Measurements from ENCODE around the gene SLBP. TPM values are rescaled to one million over a fixed set of nuclear protein-coding genes. Genes with fewer than 3 reads are reported as not detected.
A peak's percentile ranks its signal among the peaks of the same experiment; 100 is the strongest.

SLBP gene
- total and polyA plus RNA-seq, 10 of the 15 experiments (the other 5 are each of a cell fraction or from before 2014, with no cell fraction given): 94.4 to 278 (median 158) TPM

DNA sequence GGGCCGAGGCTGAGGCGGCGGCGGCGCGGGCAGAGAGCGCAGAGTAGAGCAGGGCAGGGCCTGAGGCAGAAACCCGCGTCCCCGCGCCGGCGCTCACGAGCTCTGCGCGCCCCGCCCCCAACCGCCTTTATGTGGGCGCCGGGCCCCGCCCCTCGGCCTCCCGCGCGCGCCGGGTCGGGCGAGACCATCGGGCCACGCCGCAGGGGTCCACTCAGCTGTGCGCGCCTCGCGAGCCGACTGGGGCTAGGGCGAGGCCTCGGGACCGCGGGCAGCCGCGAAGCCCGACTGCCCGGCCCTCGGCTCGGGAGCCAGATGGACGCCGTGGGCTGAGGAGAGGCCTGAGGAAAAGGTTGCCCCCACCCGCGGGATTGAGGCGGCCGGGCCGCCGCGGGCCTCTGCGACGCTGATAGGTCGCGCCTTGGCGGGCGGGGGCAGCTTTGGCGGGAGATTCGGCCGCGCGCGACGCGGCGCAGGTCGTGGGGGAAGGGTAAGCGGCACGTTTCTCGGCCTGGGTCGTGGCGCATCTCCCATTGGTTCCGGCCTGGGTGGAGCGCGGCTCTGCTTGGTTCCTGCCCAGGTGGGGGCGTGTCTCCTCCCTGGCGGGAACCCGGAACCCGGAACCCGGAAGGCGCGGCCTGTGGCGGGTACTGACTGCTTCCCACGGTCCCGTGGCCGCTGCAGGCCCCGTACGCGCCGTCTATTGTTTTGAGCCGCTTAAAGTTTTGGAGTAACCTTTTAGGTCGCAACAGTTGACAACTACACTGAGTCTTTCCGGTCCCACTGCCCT lies at the start of gene SLBP (continued):
- TF ChIP-seq, protein P1, sequence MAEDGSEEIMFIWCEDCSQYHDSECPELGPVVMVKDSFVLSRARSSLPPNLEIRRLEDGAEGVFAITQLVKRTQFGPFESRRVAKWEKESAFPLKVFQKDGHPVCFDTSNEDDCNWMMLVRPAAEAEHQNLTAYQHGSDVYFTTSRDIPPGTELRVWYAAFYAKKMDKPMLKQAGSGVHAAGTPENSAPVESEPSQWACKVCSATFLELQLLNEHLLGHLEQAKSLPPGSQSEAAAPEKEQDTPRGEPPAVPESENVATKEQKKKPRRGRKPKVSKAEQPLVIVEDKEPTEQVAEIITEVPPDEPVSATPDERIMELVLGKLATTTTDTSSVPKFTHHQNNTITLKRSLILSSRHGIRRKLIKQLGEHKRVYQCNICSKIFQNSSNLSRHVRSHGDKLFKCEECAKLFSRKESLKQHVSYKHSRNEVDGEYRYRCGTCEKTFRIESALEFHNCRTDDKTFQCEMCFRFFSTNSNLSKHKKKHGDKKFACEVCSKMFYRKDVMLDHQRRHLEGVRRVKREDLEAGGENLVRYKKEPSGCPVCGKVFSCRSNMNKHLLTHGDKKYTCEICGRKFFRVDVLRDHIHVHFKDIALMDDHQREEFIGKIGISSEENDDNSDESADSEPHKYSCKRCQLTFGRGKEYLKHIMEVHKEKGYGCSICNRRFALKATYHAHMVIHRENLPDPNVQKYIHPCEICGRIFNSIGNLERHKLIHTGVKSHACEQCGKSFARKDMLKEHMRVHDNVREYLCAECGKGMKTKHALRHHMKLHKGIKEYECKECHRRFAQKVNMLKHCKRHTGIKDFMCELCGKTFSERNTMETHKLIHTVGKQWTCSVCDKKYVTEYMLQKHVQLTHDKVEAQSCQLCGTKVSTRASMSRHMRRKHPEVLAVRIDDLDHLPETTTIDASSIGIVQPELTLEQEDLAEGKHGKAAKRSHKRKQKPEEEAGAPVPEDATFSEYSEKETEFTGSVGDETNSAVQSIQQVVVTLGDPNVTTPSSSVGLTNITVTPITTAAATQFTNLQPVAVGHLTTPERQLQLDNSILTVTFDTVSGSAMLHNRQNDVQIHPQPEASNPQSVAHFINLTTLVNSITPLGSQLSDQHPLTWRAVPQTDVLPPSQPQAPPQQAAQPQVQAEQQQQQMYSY (CRISPR knock-in tag; IDR thresholded peaks at IDR 0.05): no peak
- TF ChIP-seq, protein P2, sequence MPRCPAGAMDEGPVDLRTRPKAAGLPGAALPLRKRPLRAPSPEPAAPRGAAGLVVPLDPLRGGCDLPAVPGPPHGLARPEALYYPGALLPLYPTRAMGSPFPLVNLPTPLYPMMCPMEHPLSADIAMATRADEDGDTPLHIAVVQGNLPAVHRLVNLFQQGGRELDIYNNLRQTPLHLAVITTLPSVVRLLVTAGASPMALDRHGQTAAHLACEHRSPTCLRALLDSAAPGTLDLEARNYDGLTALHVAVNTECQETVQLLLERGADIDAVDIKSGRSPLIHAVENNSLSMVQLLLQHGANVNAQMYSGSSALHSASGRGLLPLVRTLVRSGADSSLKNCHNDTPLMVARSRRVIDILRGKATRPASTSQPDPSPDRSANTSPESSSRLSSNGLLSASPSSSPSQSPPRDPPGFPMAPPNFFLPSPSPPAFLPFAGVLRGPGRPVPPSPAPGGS (IDR thresholded peaks at IDR 0.05; ENCODE audit: borderline replicate concordance, insufficient read depth, low read depth, low read length, poor library complexity, severe bottlenecking): peak; percentile 40
- TF ChIP-seq SUZ12 (IDR thresholded peaks at IDR 0.05; ENCODE audit: unreplicated experiment) (no peak), SMARCA5 (IDR thresholded peaks at IDR 0.05) (peak; percentile 88), ZZZ3 (IDR thresholded peaks at IDR 0.05; ENCODE audit: control insufficient read depth, insufficient read length, low read depth) (no peak), NR2C2 (IDR thresholded peaks at IDR 0.05; ENCODE audit: borderline replicate concordance, control insufficient read depth, insufficient read length, low read depth) (no peak), SP1 (IDR thresholded peaks at IDR 0.05; ENCODE audit: low read depth, low read length) (peak; percentile 91), NFYA (IDR thresholded peaks at IDR 0.05; ENCODE audit: borderline replicate concordance, low read depth, low read length) (no peak; the same call in 1 of the 2 replicates), NFYB (IDR thresholded peaks at IDR 0.05; ENCODE audit: insufficient read depth, low read depth, low read length) (peak; percentile 88), NRF1 (conservative IDR thresholded peaks at IDR 0.05; ENCODE audit: low read depth, low read length) (peak; percentile 17; the same call in 1 of the 2 replicates), CBFB (IDR thresholded peaks at IDR 0.05; ENCODE audit: low read depth) (peak; percentile 79; the same call in 1 of the 2 replicates)
- TF ChIP-seq, protein P3, sequence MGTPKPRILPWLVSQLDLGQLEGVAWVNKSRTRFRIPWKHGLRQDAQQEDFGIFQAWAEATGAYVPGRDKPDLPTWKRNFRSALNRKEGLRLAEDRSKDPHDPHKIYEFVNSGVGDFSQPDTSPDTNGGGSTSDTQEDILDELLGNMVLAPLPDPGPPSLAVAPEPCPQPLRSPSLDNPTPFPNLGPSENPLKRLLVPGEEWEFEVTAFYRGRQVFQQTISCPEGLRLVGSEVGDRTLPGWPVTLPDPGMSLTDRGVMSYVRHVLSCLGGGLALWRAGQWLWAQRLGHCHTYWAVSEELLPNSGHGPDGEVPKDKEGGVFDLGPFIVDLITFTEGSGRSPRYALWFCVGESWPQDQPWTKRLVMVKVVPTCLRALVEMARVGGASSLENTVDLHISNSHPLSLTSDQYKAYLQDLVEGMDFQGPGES (IDR thresholded peaks at IDR 0.05): peak; percentile 58; the same call in 1 of the 2 replicates
- TF ChIP-seq, protein P4, sequence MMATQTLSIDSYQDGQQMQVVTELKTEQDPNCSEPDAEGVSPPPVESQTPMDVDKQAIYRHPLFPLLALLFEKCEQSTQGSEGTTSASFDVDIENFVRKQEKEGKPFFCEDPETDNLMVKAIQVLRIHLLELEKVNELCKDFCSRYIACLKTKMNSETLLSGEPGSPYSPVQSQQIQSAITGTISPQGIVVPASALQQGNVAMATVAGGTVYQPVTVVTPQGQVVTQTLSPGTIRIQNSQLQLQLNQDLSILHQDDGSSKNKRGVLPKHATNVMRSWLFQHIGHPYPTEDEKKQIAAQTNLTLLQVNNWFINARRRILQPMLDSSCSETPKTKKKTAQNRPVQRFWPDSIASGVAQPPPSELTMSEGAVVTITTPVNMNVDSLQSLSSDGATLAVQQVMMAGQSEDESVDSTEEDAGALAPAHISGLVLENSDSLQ (IDR thresholded peaks at IDR 0.05): no peak
- TF ChIP-seq, protein P5, sequence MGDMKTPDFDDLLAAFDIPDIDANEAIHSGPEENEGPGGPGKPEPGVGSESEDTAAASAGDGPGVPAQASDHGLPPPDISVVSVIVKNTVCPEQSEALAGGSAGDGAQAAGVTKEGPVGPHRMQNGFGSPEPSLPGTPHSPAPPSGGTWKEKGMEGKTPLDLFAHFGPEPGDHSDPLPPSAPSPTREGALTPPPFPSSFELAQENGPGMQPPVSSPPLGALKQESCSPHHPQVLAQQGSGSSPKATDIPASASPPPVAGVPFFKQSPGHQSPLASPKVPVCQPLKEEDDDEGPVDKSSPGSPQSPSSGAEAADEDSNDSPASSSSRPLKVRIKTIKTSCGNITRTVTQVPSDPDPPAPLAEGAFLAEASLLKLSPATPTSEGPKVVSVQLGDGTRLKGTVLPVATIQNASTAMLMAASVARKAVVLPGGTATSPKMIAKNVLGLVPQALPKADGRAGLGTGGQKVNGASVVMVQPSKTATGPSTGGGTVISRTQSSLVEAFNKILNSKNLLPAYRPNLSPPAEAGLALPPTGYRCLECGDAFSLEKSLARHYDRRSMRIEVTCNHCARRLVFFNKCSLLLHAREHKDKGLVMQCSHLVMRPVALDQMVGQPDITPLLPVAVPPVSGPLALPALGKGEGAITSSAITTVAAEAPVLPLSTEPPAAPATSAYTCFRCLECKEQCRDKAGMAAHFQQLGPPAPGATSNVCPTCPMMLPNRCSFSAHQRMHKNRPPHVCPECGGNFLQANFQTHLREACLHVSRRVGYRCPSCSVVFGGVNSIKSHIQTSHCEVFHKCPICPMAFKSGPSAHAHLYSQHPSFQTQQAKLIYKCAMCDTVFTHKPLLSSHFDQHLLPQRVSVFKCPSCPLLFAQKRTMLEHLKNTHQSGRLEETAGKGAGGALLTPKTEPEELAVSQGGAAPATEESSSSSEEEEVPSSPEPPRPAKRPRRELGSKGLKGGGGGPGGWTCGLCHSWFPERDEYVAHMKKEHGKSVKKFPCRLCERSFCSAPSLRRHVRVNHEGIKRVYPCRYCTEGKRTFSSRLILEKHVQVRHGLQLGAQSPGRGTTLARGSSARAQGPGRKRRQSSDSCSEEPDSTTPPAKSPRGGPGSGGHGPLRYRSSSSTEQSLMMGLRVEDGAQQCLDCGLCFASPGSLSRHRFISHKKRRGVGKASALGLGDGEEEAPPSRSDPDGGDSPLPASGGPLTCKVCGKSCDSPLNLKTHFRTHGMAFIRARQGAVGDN (IDR thresholded peaks at IDR 0.05): peak; percentile 65; the same call in 1 of the 2 replicates
- TF ChIP-seq, protein P6, sequence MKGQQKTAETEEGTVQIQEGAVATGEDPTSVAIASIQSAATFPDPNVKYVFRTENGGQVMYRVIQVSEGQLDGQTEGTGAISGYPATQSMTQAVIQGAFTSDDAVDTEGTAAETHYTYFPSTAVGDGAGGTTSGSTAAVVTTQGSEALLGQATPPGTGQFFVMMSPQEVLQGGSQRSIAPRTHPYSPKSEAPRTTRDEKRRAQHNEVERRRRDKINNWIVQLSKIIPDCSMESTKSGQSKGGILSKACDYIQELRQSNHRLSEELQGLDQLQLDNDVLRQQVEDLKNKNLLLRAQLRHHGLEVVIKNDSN (IDR thresholded peaks at IDR 0.05; ENCODE audit: borderline replicate concordance, extremely low read length, insufficient read depth, low read depth, low read length): no peak

Measured in GM12878 (cell line).